PFSK-1 (cell line): ENCODE results near the gene NDUFA12.

Source experiments
- POLR2AphosphoS5 ChIP-seq: IDR thresholded peaks from 2 replicates; pipeline ENCODE4 v1.6.1; 2012; ENCODE audit warnings: low read depth, mild to moderate bottlenecking, control low read depth, low read length, moderate library complexity
- REST ChIP-seq, 2 experiments: IDR thresholded peaks; 2 replicates each; pipeline versions ENCODE4 v1.6.1 to v1.8.0; 2011 to 2012; ENCODE audit warnings: low read depth in 2 of 2, low read length in 2 of 2, control low read depth in 1 of 2, inconsistent platforms in 1 of 2, mild to moderate bottlenecking in 1 of 2, moderate library complexity in 1 of 2; ENCODE audit not compliant: insufficient read depth in 1 of 2
- SIN3A ChIP-seq: IDR thresholded peaks from 2 replicates; pipeline ENCODE4 v1.6.1; 2012; ENCODE audit warnings: mild to moderate bottlenecking, low read length, moderate library complexity, borderline replicate concordance; ENCODE audit not compliant: insufficient read depth
- TAF1 ChIP-seq: IDR thresholded peaks from 2 replicates; pipeline ENCODE4 v1.6.1; 2012; ENCODE audit warnings: low read length, control low read depth, borderline replicate concordance; ENCODE audit not compliant: insufficient read depth

- TF ChIP-seq TAF1 (no peak), POLR2AphosphoS5 (no peak), SIN3A (no peak), REST (IDR thresholded peaks at IDR 0.05; ENCODE audit: insufficient read depth in 1 of 2, low read depth in 2 of 2, low read length in 2 of 2) (no peak)
Observed at GRCh38 chr12:94961256-94961824, 42.2 kb downstream of the NDUFA12 start.
